Measurements from ENCODE around the gene FOXD2.
"Not testable (repeated sequence)": the region's sequence is repeated elsewhere in the genome, so short reads cannot be mapped to it uniquely, and the experiment has no call there.

Gene FOXD2

DNA sequence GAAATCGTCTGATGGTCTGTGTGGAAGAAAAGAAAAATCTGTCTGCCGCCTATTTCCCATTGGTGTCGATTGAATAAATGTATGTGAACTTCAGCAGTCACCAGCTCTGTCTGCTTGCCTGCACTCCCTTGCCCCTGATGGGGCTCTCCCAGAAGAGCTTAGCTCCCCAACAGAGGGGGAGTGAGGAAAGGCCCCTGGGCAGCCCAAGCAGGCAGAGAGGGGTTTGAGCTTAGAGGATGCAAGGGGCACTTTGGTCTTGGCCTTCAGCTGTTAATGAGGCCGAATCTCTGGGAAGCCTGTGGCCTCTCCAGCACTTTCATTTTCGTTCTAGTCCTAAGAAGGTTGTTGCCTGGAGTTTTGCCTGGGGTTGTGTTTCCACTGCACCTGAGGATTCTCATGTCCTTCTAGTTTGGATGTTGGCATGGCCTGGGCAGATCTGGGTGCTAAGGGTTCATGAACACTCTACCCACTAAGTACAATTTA lies 2.8 kb downstream of the FOXD2 start:
- DNase-seq (ENCODE audit: low read depth) = no peak

DNA sequence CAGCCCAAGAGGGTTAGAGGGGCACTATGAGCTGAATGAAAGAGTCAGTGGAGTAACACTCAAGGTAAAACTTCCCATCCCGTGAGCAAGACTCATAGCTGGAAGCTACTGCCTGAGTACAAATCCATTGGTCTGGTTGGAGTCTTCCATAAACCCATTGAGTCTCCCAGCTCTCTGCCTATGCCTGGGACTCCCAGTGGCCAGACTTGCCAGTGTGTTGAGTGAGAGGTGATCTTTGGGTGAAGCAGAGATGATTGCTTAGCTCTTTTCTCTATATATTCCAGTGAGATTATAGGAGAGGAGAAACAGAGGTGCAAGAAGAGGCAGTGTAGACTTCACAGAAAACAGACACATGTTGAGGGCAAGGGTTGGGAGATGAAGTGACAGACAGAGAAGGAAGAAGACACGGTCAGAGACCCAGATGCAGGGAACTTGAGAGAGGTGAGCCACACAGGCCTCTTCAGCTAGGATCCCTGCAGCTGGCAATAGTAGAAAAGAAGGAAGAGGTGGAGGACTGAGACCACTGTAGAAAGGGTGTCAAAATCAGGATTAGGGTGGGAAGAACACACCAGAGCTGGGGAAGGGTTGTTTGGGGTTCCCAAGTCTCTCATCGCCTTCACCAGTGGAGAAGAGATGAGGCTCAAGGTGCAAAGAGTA lies 3.7 kb downstream of the FOXD2 start:
- DNase-seq (ENCODE audit: low read depth) = no peak

DNA sequence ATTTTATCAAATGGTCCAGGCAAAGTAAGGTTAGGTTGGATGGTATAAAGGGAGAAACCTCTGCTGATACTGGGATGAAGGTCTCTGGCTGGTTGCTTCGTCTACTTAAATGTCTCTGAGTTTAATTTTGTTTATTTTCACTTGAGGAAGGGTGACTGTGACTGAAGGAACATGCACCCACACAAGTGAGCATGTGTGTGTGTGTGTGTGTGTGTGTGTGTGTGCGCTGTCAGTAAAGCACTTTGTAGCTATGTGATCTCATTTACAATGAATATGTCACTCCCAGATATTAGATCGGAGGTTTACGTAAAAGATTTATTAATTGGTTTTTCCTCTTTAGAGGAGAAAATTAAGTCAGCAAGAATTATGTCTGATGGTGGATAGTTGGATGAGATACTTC lies 4.4 kb downstream of the FOXD2 start:
- DNase-seq (ENCODE audit: low read depth) = no peak

DNA sequence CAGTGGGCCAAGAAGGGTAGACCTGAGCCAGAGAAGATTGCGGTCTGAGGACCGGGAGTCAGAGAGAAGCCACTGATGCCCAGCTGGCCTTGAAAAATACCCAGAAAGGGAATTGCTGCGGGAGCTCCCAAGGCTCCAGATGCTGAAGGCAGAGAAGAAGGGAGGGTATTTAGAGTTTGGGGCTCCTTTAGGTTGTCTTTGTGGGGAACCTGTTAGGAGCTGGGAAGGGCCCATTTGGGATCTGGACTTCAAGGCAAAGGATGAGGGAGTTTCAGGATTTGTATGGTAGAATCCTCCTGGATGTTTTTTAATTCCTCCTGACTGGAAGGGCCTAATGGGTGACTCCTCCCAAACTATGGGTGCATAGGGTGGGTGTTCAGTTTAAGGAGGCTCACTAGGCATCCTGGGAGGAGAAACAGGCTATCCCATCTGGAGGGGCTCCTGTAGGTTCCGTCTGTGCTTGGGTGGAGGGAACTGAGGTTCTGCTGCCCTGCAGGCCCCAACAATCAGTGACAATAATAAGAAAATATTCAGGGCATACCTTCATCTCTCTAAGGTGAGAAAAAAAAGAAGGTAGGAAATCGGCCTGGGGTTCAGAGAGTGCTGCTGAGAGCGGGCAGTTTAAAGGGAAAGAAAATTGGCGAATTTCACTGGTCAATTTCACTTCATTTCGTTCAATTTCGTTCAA lies 5.1 kb downstream of the FOXD2 start:
- DNase-seq (ENCODE audit: low read depth) = no peak

DNA sequence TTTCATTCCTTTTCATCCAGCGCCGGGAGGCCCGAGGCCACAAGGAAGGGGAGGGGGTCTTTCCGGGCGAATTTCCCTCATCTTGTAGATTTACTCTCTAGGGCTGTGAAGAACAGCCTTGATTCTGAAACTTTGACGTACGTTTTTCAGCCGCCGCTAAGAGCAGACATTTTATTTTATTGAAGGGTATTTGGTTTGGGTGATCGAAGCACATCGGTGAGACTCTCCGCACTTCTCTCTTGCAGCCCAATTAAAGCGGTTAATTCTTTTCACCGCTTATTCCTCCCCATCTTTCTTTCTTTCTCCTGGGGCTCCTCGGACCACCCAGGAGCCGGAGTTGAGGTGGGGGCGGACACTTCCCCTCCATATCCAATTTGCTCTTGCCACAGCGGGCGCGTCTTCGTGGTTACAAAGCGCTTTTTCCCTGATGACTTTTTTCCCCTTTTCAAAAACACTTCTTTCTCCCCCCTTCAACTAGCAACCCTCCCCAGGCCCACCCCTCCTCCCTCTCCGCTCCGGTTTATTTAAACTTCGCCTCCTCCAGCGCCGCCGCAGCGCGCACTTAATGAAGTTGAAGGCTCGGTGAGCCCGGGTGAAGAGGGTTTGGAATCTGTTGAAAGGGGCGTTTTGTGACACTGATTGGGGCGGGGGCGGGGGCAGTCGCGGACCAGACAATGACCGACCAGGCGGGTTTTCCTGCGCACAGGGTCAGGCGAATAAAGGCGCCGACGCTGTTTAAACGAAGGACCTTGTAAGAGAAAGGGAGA lies 5.9 kb downstream of the FOXD2 start:
- no peak for DNase-seq (ENCODE audit: low read depth)

DNA sequence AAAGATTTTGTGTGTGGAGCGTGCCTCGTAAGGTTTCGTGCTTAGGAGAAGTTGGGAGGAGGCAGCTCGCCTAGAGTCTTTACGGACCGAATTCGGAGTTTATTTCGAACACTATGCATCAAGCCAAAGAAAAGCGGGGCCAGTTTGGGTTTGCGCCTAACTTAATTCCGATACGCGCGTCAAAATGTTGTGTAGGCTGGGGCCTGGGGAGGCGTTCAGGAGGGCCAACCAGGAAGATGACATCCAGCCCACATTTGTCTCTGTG lies 6.4 kb downstream of the FOXD2 start:
- DNase-seq (ENCODE audit: low read depth) = no peak

DNA sequence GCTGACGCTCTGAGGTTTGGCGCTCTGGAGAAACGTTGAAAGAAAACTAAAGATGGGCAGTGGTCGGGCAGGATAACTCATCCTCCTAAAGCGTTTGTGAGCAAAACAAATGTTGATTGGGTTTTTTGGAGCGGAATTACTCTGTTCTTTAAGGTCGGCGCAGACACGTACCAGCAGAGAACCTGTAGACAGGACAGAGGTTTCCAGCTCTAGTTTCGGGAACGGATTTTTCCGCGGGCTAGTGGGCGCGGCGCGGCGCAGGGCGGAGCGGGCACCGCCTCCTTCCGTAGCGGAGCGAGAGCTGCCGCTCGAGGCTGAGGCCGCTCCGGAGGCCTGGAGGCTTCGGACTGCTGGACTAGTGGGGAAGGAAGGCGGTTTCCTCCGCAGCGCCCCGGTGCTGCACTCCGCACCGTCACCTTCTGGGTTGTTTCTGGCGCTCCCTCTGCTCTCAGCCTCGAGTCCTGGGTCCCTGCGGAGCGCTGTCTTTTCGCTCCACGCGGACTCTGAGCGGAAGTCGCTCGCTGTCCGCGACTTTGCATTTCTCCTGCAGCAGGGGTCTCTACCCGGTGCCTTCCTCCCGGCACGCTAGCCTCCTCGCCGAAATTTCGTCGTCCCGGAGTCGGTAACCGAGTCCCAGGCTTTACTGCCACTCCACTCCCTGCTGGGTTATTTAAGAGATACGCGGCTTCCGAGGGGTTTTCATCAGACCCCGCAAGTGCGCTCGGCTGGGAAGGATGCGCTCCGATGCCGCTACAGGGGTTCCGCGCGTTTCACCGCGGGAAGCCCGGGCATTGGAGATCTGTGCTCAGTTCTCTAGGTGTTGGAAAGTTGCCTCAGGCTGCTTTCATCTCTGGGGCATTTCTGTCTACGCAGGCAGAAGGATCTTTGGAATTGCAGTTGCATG lies 7.0 kb downstream of the FOXD2 start:
- no peak for DNase-seq (ENCODE audit: low read depth)

DNA sequence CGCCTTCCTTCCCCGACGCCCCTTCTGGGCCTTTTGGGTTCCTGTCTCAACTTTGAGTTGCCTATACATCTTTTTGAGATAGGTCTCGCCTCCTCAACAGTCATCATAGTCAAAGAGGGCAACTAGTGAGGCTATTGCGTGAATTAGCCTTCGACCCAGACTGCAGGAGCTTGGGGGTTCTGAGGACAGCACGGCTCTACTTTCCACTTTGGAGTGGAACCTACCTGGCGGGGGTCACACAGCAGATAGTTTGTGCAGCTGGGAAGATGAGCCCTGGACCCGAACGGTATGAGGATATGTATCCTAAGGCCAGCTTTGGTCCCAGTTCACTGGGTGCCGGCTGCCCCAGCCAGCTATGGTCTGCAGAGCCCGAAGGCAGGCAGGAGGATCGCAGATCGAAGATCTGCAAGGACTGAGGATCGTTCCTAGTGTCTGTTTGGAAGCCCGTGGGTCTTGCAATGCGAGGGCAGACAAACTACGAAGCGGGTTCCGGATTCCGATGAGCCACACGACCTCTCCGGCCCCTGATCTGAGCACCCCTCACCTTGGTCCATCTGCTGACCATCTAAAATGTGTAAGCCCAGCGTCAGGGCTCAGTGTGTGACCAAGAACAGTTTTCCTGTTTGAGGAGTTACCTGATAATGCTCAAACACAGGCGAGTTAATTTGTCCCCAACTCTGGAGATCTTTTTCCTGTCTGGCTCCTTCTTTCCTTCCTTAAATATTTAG lies 8.1 kb downstream of the FOXD2 start:
- no peak for DNase-seq (ENCODE audit: low read depth)

DNA sequence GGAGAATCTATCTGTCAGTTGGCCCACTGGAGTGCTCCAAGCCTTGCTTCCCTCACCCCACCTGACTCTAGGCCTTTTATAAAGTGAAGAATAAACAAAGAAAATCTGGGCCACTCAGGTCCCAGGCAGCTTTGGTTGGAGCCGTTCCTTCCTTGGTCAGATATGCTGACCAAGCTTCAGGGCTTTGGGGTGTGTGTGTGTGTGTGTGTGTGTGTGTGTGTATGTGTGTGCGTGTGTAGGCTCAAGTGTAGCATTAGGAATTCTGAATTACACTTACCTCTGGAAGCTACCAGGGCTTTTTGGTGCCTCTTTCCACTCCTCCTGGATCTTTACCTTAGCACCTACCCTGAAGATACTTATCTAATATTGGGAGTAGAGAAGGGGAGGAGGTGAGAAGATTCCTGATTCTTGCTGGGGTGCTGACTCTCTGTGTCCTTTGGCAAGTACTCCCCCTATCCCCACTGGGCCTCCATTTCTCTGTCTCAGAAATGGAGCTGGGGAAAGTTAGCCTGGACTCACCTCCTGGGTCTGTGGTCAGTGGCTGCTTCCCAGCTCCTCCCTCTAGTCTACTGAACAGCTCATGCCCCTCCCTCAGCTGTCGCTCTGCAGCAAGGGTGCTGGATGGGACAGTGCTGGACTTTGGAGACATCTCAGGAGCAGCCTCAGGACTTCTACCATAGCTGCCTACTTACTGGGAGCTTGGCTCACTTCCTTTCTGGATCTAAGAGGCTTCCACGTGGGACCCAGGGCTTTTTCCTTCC lies 10.8 kb downstream of the FOXD2 start:
- DNase-seq (ENCODE audit: low read depth) = no peak

DNA sequence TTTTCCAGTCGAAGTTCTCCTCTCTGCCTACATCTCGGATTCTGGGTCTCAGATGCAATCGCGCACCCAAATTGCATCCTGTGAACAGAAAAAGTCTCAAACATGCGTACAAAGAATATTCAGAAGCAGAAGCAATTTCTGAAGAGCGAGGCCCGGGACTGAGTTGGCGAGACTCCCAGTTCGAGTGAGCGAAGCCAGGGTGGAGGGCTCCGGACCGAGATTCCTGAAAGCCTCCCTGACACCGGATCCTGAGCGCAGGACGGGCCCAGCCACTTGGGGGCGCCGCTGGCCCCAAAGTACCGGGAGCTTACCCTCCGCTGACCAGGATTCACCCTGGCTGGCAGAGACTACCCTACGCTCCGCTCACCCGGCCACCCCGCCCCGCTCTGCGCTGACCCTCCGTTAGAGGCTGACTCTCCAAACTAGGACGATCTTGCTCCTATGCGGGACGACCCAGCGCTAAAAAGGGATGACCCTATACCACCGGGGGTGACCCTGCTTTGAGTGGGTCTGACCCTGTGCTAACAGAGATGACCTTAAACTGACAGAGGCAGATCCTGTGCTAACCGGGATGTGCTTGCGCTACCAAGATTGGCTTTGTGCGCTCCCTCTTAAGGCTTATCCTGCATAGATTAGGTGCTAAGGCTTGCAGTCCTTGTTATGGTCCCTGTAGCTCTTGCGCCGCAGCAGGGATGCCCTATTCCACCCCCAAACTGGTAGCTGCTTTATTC lies 12.1 kb downstream of the FOXD2 start:
- no peak for DNase-seq (ENCODE audit: low read depth)

DNA sequence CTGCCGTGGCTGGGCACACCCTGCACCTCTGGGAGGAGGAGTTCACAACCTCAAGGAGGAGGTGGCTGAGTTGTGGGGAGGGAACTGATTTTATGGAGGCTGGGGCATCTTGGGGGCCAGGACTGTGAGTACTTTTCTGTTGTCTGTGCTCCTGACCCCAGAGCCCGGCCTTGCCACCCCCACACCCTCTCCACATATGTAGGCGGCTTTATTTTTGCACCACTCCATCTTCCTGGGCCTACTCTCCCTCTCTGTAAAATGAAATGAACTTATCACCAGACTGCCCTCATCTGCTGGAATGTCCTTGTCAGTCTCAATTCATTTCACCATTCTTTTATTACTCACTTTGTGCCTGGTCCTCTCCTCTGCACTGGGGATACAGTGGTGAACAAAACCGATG lies 12.8 kb downstream of the FOXD2 start:
- DNase-seq (ENCODE audit: low read depth) = no peak

DNA sequence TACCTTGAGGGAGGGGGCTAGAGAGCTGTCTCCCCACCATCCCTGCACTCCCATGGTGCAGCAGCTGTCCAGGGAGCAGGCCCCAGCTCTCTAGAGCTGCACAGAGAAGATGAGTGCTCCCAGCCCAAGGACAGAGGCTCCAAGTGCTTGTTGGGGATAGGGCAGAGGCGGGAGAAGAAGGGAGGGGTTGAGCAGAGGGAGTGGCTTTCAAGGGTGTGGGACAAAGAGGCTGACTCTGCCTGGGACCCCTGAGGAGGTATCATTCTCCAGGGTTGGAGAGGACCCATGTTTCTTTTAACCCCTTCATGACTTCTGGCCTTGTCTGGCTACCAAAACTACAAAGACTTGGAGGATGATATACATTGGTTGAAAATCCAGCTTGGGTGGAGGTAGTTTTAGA lies 14.6 kb downstream of the FOXD2 start:
- DNase-seq (ENCODE audit: low read depth) = no peak

DNA sequence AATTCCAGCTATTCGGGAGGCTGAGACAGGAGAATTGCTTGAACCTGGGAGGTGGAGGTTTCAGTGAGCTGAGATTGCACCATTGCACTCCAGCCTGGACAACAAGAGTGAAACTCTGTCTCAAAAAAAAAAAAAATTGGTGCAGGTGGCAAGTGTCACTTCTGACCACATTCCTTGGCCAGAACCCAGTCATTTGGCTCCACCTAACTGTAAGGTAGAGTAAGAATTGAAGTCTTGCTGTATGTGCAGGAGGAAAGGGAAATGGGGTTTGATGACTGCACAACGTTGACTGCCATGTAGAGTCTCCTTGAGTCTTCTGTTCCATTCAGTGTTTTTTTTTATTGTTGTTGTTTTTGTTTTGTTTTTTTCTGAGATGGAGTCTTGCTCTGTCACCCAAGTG lies 16.1 kb downstream of the FOXD2 start:
- not testable (repeated sequence) for DNase-seq (ENCODE audit: low read depth)

DNA sequence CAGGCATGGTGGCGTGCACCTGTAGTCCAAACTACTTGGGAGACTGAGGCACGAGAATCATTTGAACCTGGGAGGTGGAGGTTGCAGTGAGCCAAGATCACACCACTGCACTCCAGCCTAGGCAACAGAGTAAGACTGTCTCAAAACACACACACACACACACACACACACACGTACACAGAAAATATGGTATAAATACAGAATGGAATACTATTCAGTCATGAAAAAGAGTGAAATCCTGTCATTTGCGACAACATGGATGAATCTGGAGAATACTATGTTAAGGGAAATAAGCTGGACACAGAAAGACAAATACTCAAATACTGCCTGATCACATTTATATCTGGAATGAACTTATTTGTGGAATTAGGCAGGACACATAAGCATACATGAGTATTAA lies 18.4 kb downstream of the FOXD2 start:
- no peak for DNase-seq (ENCODE audit: low read depth)

DNA sequence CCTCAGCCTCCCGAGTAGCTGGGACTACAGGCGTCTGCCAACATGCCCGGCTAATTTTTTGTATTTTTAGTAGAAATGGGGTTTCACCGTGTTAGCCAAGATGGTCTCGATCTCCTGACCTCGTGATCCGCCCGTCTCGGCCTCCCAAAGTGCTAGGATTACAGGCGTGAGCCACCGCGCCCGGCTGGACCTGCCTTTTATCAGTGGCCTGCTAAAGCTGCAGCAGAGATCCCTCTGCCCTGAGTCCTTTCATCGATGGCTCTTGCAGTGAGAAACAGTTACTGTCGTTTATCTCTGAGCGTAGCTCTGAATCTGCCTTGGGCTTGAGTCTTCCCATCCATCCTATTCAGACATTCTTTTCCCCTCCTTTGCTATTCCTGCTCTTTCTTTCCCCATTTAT lies 19.7 kb downstream of the FOXD2 start:
- not testable (repeated sequence) for DNase-seq (ENCODE audit: low read depth)

DNA sequence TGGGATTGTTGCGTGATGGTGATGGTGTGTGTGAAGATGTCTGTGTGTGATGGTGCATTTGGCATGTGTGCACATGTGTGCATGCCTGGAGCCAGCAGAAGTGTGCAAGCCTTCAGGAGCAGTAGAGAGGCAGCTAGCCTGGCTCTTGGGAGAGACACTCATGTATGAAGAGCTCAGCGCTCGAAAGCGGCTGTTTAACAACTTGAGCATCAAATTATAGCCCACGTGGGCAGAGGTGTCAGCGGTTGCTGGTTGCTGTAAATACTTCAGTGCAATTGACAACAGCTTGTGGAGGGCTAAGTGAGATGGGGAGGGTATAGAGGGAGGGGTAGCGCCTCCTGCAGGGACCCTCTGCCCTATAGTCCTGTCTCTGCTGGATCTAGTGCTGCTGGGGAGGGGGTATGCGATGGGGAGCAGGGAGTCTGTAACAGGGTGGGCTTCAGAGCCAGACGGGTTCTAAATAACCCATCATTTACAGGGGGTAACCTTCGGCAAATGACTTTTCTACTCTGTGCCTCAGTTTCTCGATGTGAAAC lies 21.5 kb downstream of the FOXD2 start:
- DNase-seq (ENCODE audit: low read depth) = no peak

DNA sequence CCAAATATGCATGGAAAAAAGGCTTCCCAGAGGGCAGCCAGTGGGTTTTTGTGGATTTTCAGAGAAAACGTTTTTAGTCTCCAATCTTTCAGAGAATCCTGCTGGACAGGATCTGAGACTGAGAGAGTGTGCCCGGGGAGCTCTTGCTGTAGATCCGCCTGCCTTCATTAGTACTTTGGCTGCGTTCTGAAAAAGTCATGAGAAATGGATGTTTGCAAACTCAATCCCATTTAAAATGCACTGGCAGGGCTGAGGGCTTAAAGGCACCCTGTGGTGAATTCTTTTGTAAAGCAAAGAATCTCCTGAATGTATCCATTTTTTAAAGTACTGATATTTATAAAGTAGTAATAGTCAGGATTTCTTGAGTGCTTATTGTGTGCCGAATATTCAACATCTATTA lies 22.2 kb downstream of the FOXD2 start:
- no peak for DNase-seq (ENCODE audit: low read depth)

DNA sequence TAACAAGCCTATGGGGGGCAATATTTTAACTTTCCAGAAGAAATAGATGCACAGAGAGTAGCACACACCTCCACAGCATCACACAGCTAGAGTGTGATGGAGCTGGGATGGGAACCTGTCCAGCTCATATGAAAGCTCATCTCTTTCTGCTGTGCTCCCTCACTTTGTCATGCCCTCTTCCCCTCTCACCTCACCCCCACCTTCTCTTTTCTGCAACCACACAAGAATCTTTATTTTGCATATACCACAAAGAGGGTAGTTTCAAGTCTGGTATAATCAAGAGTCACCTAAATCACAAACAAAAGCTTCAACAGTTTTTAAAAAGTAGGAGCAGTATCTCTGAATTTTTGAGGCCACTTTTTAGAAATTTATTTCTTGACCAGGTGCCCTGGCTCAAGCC lies 22.6 kb downstream of the FOXD2 start:
- no peak for DNase-seq (ENCODE audit: low read depth)

DNA sequence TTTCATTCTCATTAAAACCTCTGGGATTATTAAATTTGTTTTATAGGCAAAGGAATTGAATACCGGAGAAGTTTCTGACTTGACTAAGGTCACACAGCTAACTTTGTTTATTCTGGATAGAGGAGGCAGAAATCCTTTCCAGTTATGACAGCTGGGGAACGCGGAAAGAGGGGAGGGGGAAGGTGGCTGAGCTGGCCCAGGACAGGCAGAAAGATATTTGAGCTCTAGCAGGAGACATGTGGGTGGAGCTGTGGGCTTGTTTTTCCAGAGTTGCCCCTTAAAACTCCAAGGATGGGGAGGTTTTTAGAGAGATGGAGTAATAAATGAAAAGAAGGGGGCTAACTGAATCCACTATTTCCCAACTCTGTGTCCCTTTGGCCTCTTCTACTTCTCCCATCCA lies 27.8 kb downstream of the FOXD2 start:
- no peak for DNase-seq (ENCODE audit: low read depth)

Data from GM04503 (cell line).